Progenitor cell of endocrine pancreas (in vitro differentiated cells): ENCODE measurements around the gene TMEM158. TPM values are rescaled to one million over a fixed set of nuclear protein-coding genes. Genes with fewer than 3 reads are reported as not detected.

Experiments
- DNase-seq: peaks from one replicate; pipeline ENCODE4 v3.0.0; 2021; ENCODE audit warnings: low spot score; ENCODE audit not compliant: unreplicated experiment
- H3K27ac Mint-ChIP-seq: 2 replicates; pipeline ENCODE4 v1.8.0; 2021; ENCODE audit warnings: mild to moderate bottlenecking, moderate library complexity, mixed read lengths
- H3K27me3 Mint-ChIP-seq: 2 replicates; pipeline ENCODE4 v1.8.0; 2021; ENCODE audit warnings: mixed read lengths
- H3K36me3 Mint-ChIP-seq: 2 replicates; pipeline ENCODE4 v1.8.0; 2022; ENCODE audit warnings: mixed read lengths; ENCODE audit not compliant: insufficient read depth
- H3K4me1 Mint-ChIP-seq: 2 replicates; pipeline ENCODE4 v1.8.0; 2021; ENCODE audit warnings: low read depth, mixed read lengths
- H3K4me3 Mint-ChIP-seq: 2 replicates; pipeline ENCODE4 v1.8.0; 2021; ENCODE audit warnings: low read depth, mild to moderate bottlenecking, moderate library complexity, mixed read lengths
- H3K9me3 Mint-ChIP-seq: 2 replicates; pipeline ENCODE4 v1.8.0; 2021; ENCODE audit warnings: low read depth, mixed read lengths
- total RNA-seq: library from RNA; stranded (reverse); gene quantifications from 2 replicates; pipeline ENCODE4 v1.2.1, GENCODE V29; 2021
- TF ChIP-seq, protein P1 (sequence below): fragments of 200-600 bp; sonication (generic); IDR thresholded peaks from one replicate; pipeline ENCODE4 v1.5.0; 2021; ENCODE audit warnings: antibody characterized with exemption, mild to moderate bottlenecking; ENCODE audit not compliant: unreplicated experiment

TMEM158 gene
- total RNA-seq, 1 donor from 2014 or later: 4.9 TPM

DNA sequence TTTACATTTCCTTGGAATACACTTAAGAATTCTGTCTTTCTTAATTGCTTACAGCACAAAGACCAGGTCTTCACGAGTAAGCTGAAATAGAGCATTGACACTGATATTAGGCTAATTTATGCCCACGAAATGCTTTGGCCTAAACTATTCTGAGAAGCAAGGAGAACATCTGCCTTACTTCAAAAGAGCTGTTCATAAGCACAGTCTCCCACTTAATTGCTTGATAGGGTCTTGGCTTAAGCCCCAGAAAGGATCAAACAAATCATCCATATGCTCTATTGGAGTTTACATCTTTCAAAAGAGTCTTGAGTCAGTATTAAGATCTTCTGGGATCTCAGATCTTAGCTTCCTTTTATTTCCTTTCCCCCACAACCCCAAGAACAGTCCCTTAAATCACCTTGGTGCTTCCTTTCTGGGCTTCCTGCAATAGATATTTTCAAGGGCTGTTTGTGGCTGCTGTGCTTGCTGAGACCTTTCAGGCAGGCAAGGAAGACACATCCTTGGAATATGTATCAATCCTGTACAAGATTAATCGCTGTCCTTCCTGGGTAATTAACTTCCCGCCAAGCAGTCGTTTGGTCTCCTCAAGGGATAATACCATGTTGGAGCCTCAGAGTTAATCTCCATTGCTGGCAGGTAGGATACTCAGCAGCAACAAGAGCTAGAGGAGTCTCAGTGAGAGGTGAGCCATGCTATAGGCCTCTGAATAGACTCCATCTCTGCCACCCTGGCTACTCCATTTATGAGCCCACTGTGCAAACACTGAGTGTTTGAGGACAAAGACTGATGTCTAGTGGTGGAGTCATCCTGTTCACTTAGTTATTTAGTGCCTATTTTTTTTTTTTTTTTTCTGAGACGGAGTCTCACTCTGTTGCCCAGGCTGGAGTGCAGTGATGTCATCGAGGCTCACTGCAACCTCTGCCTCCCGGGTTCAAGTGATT is 37.1 kb downstream of the TMEM158 start:
- Mint-ChIP-seq H3K4me1 (peaks cover 4% of the 10 kb centered on the region), H3K27me3 (peaks cover 20% of the 10 kb centered on the region), H3K36me3 (no peaks in the 10 kb centered on the region), H3K4me3 (no peak overlapping the region), H3K9me3 (no peaks in the 10 kb centered on the region), H3K27ac (no peak overlapping the region)
- TF ChIP-seq, protein P1, sequence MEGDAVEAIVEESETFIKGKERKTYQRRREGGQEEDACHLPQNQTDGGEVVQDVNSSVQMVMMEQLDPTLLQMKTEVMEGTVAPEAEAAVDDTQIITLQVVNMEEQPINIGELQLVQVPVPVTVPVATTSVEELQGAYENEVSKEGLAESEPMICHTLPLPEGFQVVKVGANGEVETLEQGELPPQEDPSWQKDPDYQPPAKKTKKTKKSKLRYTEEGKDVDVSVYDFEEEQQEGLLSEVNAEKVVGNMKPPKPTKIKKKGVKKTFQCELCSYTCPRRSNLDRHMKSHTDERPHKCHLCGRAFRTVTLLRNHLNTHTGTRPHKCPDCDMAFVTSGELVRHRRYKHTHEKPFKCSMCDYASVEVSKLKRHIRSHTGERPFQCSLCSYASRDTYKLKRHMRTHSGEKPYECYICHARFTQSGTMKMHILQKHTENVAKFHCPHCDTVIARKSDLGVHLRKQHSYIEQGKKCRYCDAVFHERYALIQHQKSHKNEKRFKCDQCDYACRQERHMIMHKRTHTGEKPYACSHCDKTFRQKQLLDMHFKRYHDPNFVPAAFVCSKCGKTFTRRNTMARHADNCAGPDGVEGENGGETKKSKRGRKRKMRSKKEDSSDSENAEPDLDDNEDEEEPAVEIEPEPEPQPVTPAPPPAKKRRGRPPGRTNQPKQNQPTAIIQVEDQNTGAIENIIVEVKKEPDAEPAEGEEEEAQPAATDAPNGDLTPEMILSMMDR: no peak
- DNase-seq: no peak

DNA sequence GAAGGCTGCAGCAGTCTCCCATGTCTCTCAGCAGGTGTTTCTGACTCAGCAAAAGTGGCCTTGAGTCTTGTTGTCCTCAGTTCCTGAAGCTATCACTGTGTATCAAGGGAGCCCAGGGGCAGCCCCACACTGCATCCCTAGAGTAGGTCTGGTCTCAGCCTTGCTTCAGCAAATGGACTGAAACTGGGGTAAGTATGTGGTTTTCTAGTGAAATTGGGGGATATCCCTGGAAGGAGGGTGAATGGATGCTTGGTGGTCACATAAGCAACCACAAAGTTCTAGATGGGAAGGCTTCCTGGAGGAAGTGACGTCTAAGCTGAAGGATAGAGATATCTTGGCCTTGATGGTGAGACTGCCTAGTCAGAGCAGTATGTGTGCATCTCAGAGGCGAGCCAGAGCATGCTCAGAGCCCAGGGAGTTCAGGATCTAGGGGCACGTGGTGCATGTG is 38.4 kb downstream of the TMEM158 start:
- Mint-ChIP-seq H3K27me3 (peaks cover 20% of the 10 kb centered on the region), H3K36me3 (no peaks in the 10 kb centered on the region), H3K4me3 (no peak overlapping the region), H3K9me3 (no peaks in the 10 kb centered on the region), H3K4me1 (peaks cover 11% of the 10 kb centered on the region), H3K27ac (no peak overlapping the region)
- TF ChIP-seq, protein P1: no peak
- no peak for DNase-seq

DNA sequence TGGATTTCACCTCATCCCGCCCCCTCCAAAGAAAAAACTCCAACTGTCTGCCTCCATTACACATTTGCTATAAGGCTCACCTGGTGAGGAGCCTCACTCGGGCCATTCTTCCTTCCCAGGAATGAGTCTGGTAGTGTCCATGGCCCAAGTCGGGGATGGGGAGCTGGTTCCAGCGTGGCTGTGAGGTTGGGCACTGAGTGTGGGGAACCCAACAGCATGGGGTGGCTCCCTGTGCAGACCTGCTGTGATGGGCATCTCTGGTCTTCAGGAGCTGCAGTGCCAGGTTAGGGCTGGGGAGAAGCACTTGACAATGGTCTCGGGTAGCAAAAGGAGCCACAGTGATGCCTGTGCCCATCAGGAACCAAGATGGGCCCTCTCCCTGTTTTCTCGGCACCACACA is 39.2 kb downstream of the TMEM158 start:
- H3K9me3 Mint-ChIP-seq: no peaks in the 10 kb centered on the region
- DNase-seq: no peak
- H3K27me3 Mint-ChIP-seq: peaks cover 20% of the 10 kb centered on the region
- no peaks in the 10 kb centered on the region for H3K36me3 Mint-ChIP-seq
- H3K4me1 Mint-ChIP-seq: peaks cover 9% of the 10 kb centered on the region
- no peak overlapping the region for H3K4me3 Mint-ChIP-seq
- TF ChIP-seq, protein P1: no peak
- H3K27ac Mint-ChIP-seq: no peak overlapping the region

DNA sequence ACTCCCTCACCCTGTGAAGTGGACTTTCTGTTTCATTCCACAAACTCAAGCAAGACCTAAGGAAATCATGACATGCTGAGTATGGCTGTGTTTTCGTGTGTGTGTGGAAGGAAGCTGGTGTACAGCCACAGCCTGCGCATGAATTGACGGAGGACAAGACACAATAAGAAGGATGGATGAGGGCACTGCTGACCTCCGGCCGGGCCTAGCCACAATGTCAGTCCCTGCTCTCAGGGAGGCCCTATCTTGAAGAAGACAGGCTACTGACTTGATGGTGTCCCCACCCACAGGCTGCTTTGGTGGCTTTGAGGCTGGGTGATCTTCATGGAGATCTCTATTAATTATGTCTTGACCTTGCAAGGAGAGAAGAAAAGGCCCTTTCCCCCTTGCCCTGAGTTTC is 40.6 kb downstream of the TMEM158 start:
- H3K4me3 Mint-ChIP-seq: no peak overlapping the region
- DNase-seq: no peak
- H3K27ac Mint-ChIP-seq: no peak overlapping the region
- TF ChIP-seq, protein P1: no peak
- no peaks in the 10 kb centered on the region for H3K36me3 Mint-ChIP-seq
- H3K9me3 Mint-ChIP-seq: no peaks in the 10 kb centered on the region
- peaks cover 22% of the 10 kb centered on the region for H3K27me3 Mint-ChIP-seq
- H3K4me1 Mint-ChIP-seq: peaks cover 9% of the 10 kb centered on the region

DNA sequence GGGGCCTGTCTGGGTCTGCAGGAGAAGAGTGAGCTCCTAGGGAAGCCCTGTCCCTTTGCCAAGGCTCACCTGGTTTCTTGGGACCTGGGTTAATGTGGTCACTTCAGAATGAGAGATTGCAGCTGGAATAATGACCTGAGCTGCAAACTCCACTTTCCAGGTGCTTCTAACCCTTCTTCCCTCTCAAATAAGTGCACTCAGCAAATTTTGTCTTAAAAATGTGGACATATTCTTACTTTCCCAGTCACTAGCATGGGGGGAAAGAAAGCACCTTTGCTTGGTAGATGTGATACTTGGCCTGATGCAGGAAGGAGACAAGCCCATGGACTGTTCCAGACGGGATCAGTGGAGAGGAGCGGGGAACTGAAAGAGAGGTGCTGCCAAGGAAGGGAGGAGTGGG is 41.0 kb downstream of the TMEM158 start:
- H3K9me3 Mint-ChIP-seq: no peaks in the 10 kb centered on the region
- H3K4me1 Mint-ChIP-seq: peaks cover 9% of the 10 kb centered on the region
- no peak overlapping the region for H3K27ac Mint-ChIP-seq
- no peak for DNase-seq
- TF ChIP-seq, protein P1: no peak
- H3K27me3 Mint-ChIP-seq: peaks cover 26% of the 10 kb centered on the region
- H3K4me3 Mint-ChIP-seq: no peak overlapping the region
- H3K36me3 Mint-ChIP-seq: no peaks in the 10 kb centered on the region
